Nephron (organoid): ENCODE results near the gene UTP3.
"Not testable (repeated sequence)": the region's sequence is repeated elsewhere in the genome, so short reads cannot be mapped to it uniquely, and the experiment has no call there.

ENCODE experiments used
- H3K27ac Mint-ChIP-seq, 3 experiments: 2 replicates each; pipeline ENCODE4 v1.8.0; 2020; ENCODE audit warnings: mixed read lengths in 3 of 3, mild to moderate bottlenecking in 2 of 3, moderate library complexity in 1 of 3
- H3K27me3 Mint-ChIP-seq: 2 replicates; pipeline ENCODE4 v1.8.0; 2021; ENCODE audit warnings: low read depth, mild to moderate bottlenecking, moderate library complexity, mixed read lengths
- H3K36me3 Mint-ChIP-seq: 2 replicates; pipeline ENCODE4 v1.8.0; 2020; ENCODE audit warnings: low read depth, mixed read lengths
- H3K4me1 Mint-ChIP-seq: 2 replicates; pipeline ENCODE4 v1.8.0; 2020; ENCODE audit warnings: mixed read lengths
- H3K4me3 Mint-ChIP-seq, 3 experiments: 2 replicates each; pipeline ENCODE4 v1.8.0; 2020; ENCODE audit warnings: mild to moderate bottlenecking in 3 of 3, mixed read lengths in 3 of 3, moderate library complexity in 2 of 3
- H3K9me3 Mint-ChIP-seq: 2 replicates; pipeline ENCODE4 v1.8.0; 2020; ENCODE audit warnings: mixed read lengths
- TF ChIP-seq, protein P1 (sequence below), 3 experiments: fragments of 200-600 bp; sonication (generic); IDR thresholded peaks; one replicate each; pipeline ENCODE4 v1.5.0; 2021; ENCODE audit warnings: antibody characterized with exemption in 3 of 3; ENCODE audit not compliant: unreplicated experiment in 3 of 3

UTP3 gene

DNA sequence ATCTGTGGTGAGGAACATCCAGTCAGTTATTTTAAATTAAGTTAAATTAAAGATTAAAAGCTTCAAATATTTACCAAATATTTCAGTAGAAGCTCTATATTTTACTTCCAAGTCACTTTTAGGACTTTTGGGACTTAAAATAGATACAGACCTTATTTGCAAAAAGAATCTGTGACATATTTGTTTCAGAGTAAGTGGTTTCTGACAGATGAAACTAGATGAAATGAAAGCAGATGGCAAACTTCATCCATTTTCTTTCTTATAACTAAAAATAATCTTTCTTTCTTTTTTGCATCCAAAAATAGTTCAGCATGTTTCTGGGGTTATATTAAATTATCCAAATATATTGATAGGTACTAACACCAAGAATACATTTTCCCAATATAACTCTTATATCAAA, 6.6 kb upstream of the UTP3 start:
- TF ChIP-seq, protein P1, sequence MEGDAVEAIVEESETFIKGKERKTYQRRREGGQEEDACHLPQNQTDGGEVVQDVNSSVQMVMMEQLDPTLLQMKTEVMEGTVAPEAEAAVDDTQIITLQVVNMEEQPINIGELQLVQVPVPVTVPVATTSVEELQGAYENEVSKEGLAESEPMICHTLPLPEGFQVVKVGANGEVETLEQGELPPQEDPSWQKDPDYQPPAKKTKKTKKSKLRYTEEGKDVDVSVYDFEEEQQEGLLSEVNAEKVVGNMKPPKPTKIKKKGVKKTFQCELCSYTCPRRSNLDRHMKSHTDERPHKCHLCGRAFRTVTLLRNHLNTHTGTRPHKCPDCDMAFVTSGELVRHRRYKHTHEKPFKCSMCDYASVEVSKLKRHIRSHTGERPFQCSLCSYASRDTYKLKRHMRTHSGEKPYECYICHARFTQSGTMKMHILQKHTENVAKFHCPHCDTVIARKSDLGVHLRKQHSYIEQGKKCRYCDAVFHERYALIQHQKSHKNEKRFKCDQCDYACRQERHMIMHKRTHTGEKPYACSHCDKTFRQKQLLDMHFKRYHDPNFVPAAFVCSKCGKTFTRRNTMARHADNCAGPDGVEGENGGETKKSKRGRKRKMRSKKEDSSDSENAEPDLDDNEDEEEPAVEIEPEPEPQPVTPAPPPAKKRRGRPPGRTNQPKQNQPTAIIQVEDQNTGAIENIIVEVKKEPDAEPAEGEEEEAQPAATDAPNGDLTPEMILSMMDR (IDR thresholded peaks at IDR 0.05; ENCODE audit: unreplicated experiment in 3 of 3), result no peak

DNA sequence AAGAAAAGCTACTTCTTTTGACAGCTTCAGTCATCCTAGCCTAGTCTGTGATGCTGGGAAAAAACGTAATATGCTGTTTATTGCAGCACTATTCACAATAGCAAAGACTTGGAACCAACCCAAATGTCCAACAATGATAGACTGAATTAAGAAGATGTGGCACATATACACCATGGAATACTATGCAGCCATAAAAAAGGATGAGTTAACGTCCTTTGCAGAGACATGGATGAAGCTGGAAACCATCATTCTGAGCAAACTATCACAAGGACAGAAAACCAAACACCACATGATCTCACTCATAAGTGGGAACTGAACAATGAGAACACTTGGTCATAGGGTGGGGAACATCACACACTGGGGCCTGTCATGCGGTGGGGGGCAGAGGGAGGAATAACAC, 6.2 kb upstream of the UTP3 start:
- H3K4me3 Mint-ChIP-seq, H3K4me1 Mint-ChIP-seq, H3K36me3 Mint-ChIP-seq, H3K27me3 Mint-ChIP-seq, H3K9me3 Mint-ChIP-seq: not testable (repeated sequence)
- peak overlapping the region in 1 of 3 experiments; percentile 40 for H3K27ac Mint-ChIP-seq

More for the DNA sequence above, 6.6 kb upstream of the UTP3 start:
- H3K9me3 Mint-ChIP-seq, result no peaks in the 10 kb centered on the region
- H3K36me3 Mint-ChIP-seq, result no peaks in the 10 kb centered on the region
- peak overlapping the region in 1 of 3 experiments; percentile 88 for H3K27ac Mint-ChIP-seq
- no peaks in the 10 kb centered on the region for H3K27me3 Mint-ChIP-seq
- no peak overlapping the region for H3K4me3 Mint-ChIP-seq
- peaks cover 9% of the 10 kb centered on the region for H3K4me1 Mint-ChIP-seq

DNA sequence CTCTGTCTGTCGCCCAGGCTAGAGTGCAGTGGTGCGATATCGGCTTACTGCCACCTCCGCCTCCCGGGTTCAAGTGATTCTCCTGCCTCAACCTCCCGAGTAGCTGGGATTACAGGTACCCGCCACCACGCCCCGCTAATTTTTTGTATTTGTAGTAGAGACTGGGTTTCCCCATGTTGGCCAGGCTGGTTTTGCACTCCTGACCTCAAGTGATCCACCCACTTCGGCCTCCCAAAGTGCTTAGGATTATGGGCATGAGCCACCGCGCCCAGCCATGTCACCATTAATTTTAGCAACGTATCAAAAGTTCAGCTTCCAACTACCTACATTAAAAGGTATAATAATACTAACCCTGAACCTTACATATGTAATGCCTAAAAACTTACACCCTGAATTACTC, 940 bp upstream of the UTP3 start:
- H3K4me3 Mint-ChIP-seq, result peak overlapping the region; percentile 91 to 94 (median 92)
- TF ChIP-seq, protein P1 (IDR thresholded peaks at IDR 0.05; ENCODE audit: unreplicated experiment in 3 of 3), result no peak
- H3K9me3 Mint-ChIP-seq, result no peaks in the 10 kb centered on the region
- H3K27ac Mint-ChIP-seq, result peak overlapping the region; percentile 98 to 100 (median 99)
- peaks cover 21% of the 10 kb centered on the region for H3K36me3 Mint-ChIP-seq
- no peaks in the 10 kb centered on the region for H3K27me3 Mint-ChIP-seq
- H3K4me1 Mint-ChIP-seq, result peaks cover 32% of the 10 kb centered on the region

DNA sequence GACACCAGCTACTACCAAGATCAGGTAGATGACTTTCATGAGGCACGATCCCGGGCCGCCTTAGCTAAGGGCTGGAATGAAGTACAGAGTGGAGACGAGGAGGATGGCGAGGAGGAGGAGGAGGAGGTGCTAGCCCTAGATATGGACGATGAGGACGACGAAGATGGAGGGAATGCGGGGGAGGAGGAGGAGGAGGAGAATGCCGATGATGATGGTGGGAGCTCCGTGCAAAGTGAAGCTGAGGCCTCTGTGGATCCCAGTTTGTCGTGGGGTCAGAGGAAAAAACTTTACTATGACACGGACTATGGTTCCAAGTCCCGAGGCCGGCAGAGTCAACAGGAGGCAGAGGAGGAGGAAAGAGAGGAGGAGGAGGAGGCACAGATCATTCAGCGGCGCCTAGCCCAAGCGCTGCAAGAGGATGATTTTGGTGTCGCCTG, 481 bp downstream of the UTP3 start:
- Mint-ChIP-seq H3K36me3 (peaks cover 25% of the 10 kb centered on the region), H3K4me3 (peak overlapping the region; percentile 91 to 94 (median 92)), H3K9me3 (no peaks in the 10 kb centered on the region), H3K27ac (peak overlapping the region; percentile 98 to 100 (median 99)), H3K27me3 (no peaks in the 10 kb centered on the region), H3K4me1 (peaks cover 32% of the 10 kb centered on the region)
- TF ChIP-seq, protein P1 (IDR thresholded peaks at IDR 0.05; ENCODE audit: unreplicated experiment in 3 of 3), result no peak

DNA sequence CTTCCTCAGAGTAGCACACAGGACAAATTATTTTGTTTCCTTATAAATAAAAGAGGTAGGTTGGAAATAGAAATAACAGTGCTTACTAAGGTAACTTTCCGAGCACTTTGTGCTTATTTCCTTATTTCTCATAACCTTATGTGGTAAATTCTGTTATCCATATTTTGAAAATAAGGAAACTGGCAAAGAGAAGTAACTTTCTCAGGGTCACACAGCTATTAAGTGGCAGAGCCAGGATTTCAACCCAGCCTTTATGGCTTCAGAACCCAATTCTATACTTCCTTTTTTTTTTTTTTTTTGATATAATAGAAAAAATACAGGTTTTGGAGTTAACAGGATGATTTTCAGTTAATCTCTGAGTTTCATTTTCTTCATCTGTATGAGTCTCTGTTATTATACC, 3.3 kb downstream of the UTP3 start:
- Mint-ChIP-seq H3K4me1 (peaks cover 32% of the 10 kb centered on the region), H3K36me3 (peaks cover 25% of the 10 kb centered on the region), H3K9me3 (no peaks in the 10 kb centered on the region), H3K27me3 (no peaks in the 10 kb centered on the region), H3K4me3 (peak overlapping the region in 1 of 3 experiments; percentile 64), H3K27ac (no peak overlapping the region)
- TF ChIP-seq, protein P1 (IDR thresholded peaks at IDR 0.05; ENCODE audit: unreplicated experiment in 3 of 3), result no peak

DNA sequence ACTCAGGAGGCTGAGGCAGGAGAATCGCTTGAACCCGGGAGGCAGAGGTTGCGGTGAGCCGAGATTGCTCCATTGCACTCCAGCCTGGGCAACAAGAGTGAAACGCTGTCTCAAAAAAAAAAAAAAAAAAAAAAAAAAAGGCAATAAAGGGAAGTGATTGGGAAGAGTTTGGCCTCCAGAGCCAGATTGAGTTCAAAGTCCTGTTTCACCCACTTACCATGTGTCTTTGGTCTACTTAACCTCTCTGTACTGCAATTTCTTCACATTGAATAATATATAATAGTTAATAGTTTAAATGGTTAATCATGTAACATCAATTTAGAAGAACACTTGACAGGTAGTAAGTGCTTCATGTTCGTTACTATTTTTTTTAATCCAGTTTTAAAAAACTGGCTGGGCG, 6.3 kb downstream of the UTP3 start:
- H3K4me3 Mint-ChIP-seq, H3K27ac Mint-ChIP-seq, H3K9me3 Mint-ChIP-seq, H3K27me3 Mint-ChIP-seq: not testable (repeated sequence)
- H3K4me1 Mint-ChIP-seq, result peaks cover 15% of the 10 kb centered on the region
- H3K36me3 Mint-ChIP-seq, result peaks cover 18% of the 10 kb centered on the region

DNA sequence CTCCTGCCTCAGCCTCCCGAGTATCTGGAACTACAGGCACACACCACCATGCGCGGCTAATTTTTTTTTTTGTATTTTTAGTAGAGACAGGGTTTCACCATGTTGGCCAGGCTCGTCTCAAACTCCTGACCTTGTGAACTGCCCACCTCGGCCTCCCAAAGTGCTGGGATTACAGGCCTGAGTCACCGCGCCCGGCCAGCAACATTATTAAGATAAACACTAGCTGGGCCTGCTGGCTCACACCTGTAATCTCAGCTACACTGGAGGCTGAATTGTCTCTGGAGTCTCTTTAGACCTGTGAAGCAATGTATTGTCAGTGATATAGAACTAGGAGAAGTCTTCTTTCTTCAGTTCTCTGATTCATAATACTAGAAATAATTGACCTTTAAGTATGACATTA, 10.1 kb downstream of the UTP3 start:
- not testable (repeated sequence) for H3K4me1 Mint-ChIP-seq, H3K27ac Mint-ChIP-seq, H3K27me3 Mint-ChIP-seq, H3K36me3 Mint-ChIP-seq, H3K4me3 Mint-ChIP-seq, H3K9me3 Mint-ChIP-seq
